PC-3 (cell line): ENCODE data around the gene IQGAP3. TPM values are rescaled to one million over a fixed set of nuclear protein-coding genes. Genes with fewer than 3 reads are reported as not detected.

Source experiments
- ATAC-seq: fragments of 200-7000 bp; cut with Tn5 transposase; 2 replicates; pipeline ENCODE4 v1.9.1; 2020; ENCODE audit warnings: mild to moderate bottlenecking, moderate library complexity
- BruUV-seq: library from RNA; stranded (reverse); fragments of 400-500 nt; replicated peaks from 2 replicates; lab custom pipeline; 2021; lab: Mats Ljungman, UMichigan
- CTCF ChIA-PET: fragments of 300-600 bp; sonication (Branson Sonifier 250); formaldehyde crosslinking; loops from one replicate; lab custom pipeline; 2022; ENCODE audit warnings: antibody characterized with exemption; lab: Charles Lee
- POLR2A ChIA-PET: fragments of 300-600 bp; sonication (Branson Sonifier 250); formaldehyde crosslinking; loops from one replicate; lab custom pipeline; 2022; ENCODE audit warnings: antibody characterized with exemption; ENCODE audit not compliant: unreplicated experiment; lab: Charles Lee
- DNase-seq: peaks from one replicate; pipeline ENCODE4 v3.0.0-alpha.2; 2015
- H2AFZ ChIP-seq: fragments of 300-600 bp; sonication (generic); 2 replicates; pipeline ENCODE4 v1.6.0; 2016; ENCODE audit warnings: antibody characterized with exemption, low read length
- H3F3A ChIP-seq: fragments of 300-600 bp; sonication (generic); one replicate; pipeline ENCODE4 v1.6.0; 2017; ENCODE audit warnings: antibody characterized with exemption, low read length, control low read depth, mild to moderate bottlenecking; ENCODE audit not compliant: unreplicated experiment
- H3K27ac ChIP-seq: fragments of 300-600 bp; sonication (generic); 2 replicates; pipeline ENCODE4 v1.5.1; 2016; ENCODE audit warnings: mild to moderate bottlenecking, low read length
- H3K27me3 ChIP-seq: fragments of 300-600 bp; sonication (generic); 2 replicates; pipeline ENCODE4 v1.6.1; 2016; ENCODE audit warnings: low read length, mixed read lengths
- H3K36me3 ChIP-seq: fragments of 300-600 bp; sonication (generic); 2 replicates; pipeline ENCODE4 v1.6.1; 2016; ENCODE audit warnings: low read depth, mixed run types, low read length, mixed read lengths
- H3K4me1 ChIP-seq: fragments of 300-600 bp; sonication (generic); 2 replicates; pipeline ENCODE4 v1.5.1; 2016; ENCODE audit warnings: low read length; ENCODE audit not compliant: insufficient read depth
- H3K4me2 ChIP-seq: fragments of 300-600 bp; sonication (generic); 2 replicates; pipeline ENCODE4 v1.6.0; 2016; ENCODE audit warnings: low read length
- H3K4me3 ChIP-seq: fragments of 300-600 bp; sonication (generic); 2 replicates; pipeline ENCODE4 v1.5.1; 2016; ENCODE audit warnings: mild to moderate bottlenecking, low read length, mixed read lengths
- H3K79me2 ChIP-seq: fragments of 300-600 bp; sonication (generic); 2 replicates; pipeline ENCODE4 v1.6.1; 2017; ENCODE audit warnings: low read length, mixed read lengths
- H3K9ac ChIP-seq: fragments of 300-600 bp; sonication (generic); 2 replicates; pipeline ENCODE4 v1.6.0; 2016; ENCODE audit warnings: mild to moderate bottlenecking, low read length
- H3K9me2 ChIP-seq: fragments of 300-600 bp; sonication (generic); replicated peaks from 2 replicates; pipeline ENCODE4 v1.6.1; 2016; ENCODE audit warnings: mixed run types, low read length, mixed read lengths
- H3K9me3 ChIP-seq: fragments of 300-600 bp; sonication (generic); 2 replicates; pipeline ENCODE4 v1.6.1; 2016; ENCODE audit warnings: low read length, mixed read lengths
- H4K20me1 ChIP-seq: fragments of 300-600 bp; sonication (generic); 2 replicates; pipeline ENCODE4 v1.6.1; 2016; ENCODE audit warnings: low read length, mixed read lengths
- EZH2 ChIP-seq: fragments of 300-600 bp; sonication (generic); IDR thresholded peaks from one replicate; pipeline ENCODE4 v1.6.1; 2017; ENCODE audit warnings: antibody characterized with exemption, mild to moderate bottlenecking, low read length; ENCODE audit not compliant: unreplicated experiment
- EZH2phosphoT487 ChIP-seq: fragments of 300-600 bp; sonication (generic); IDR thresholded peaks from 2 replicates; pipeline ENCODE4 v1.6.1; 2018; ENCODE audit warnings: mild to moderate bottlenecking, antibody characterized with exemption, low read length, borderline replicate concordance
- intact Hi-C: fragments of 100-400 bp; cut with micrococcal nuclease; formaldehyde crosslinking; loops from 2 replicates; pipeline ENCODE4 v1.9.0; 2023
- total RNA-seq: library from RNA; depleted of rRNA; stranded (reverse); fragments of >200 nt; gene quantifications from 2 replicates; pipeline ENCODE4 v1.2.3, GENCODE V29; 2014
- TF ChIP-seq, protein P1 (sequence below): fragments of 300-600 bp; sonication (generic); conservative IDR thresholded peaks from 2 replicates; pipeline ENCODE4 v1.5.1; 2017; ENCODE audit warnings: antibody characterized with exemption, low read depth, mild to moderate bottlenecking, low read length

The IQGAP3 gene
- total RNA-seq, 1 experiment from 2014 or later: 54.3 TPM

DNA sequence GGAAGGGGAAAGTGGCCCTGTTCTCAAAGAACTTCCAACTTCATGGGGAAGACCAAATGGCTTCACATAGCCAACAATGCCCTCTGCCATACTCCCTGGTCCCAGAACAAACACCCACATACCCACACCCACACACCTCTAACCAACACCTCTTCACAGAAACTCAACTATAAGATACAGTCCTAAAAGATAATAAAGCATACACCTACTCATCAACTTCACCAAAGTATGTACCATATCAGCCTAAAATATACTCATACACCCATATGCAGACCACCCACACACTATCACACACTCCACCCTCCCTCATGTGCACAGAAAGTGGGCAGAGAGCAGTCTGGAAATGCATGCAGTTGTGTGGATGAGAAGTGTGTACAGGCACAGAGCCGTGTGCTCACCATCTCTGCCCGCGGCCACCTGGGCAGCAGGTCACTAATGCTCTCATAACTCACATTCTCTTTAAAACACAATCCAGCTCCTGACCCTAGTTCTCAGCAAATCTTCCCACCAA, 27.7 kb downstream of the IQGAP3 start:
- Histone ChIP-seq H3K4me2 (no peak overlapping the region), H2AFZ (no peak overlapping the region), H3K9ac (no peak overlapping the region), H3K27me3 (no peaks in the 10 kb centered on the region), H3K27ac (no peak overlapping the region), H4K20me1 (no peaks in the 10 kb centered on the region), H3K9me2 (no peaks in the 10 kb centered on the region), H3K36me3 (peaks cover 77% of the 10 kb centered on the region), H3F3A (no peaks in the 10 kb centered on the region), H3K79me2 (no peaks in the 10 kb centered on the region), H3K9me3 (no peaks in the 10 kb centered on the region), H3K4me1 (0 out of 2 replicates have a peak, but pooled peaks cover 4% of the 10 kb centered on the region), H3K4me3 (no peak overlapping the region)
- ChIA-PET POLR2A (no interaction called here), CTCF (no interaction called here)
- ATAC-seq (no peak), DNase-seq (no peak)
- TF ChIP-seq, protein P1, sequence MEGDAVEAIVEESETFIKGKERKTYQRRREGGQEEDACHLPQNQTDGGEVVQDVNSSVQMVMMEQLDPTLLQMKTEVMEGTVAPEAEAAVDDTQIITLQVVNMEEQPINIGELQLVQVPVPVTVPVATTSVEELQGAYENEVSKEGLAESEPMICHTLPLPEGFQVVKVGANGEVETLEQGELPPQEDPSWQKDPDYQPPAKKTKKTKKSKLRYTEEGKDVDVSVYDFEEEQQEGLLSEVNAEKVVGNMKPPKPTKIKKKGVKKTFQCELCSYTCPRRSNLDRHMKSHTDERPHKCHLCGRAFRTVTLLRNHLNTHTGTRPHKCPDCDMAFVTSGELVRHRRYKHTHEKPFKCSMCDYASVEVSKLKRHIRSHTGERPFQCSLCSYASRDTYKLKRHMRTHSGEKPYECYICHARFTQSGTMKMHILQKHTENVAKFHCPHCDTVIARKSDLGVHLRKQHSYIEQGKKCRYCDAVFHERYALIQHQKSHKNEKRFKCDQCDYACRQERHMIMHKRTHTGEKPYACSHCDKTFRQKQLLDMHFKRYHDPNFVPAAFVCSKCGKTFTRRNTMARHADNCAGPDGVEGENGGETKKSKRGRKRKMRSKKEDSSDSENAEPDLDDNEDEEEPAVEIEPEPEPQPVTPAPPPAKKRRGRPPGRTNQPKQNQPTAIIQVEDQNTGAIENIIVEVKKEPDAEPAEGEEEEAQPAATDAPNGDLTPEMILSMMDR: no peak
- TF ChIP-seq EZH2phosphoT487: no peak
- no peak for TF ChIP-seq EZH2
- intact Hi-C loops: no loop called here
- no TSS peak for BruUV-seq

- peaks cover 79% of the 10 kb centered on the region for H3K36me3 ChIP-seq
- BruUV-seq: no TSS peak
Measured at GRCh38 chr1:156543066-156543465, 29.3 kb downstream of the IQGAP3 start.

GRCh38 chr1:156540955-156541354, 31.4 kb downstream of the IQGAP3 start:
- ATAC-seq (no peak), DNase-seq (no peak)
- Histone ChIP-seq H3K9me2 (no peaks in the 10 kb centered on the region), H3K4me2 (no peak overlapping the region), H3K4me3 (no peak overlapping the region), H3K4me1 (0 out of 2 replicates have a peak, but pooled peaks cover 4% of the 10 kb centered on the region), H4K20me1 (no peaks in the 10 kb centered on the region), H3K79me2 (no peaks in the 10 kb centered on the region), H3K27me3 (no peaks in the 10 kb centered on the region), H3K9ac (no peak overlapping the region), H2AFZ (no peak overlapping the region), H3K9me3 (no peaks in the 10 kb centered on the region), H3K36me3 (peaks cover 70% of the 10 kb centered on the region), H3K27ac (no peak overlapping the region), H3F3A (no peaks in the 10 kb centered on the region)
- POLR2A ChIA-PET: no interaction called here
- no TSS peak for BruUV-seq
- CTCF ChIA-PET: no interaction called here
- intact Hi-C loops: no loop called here
- TF ChIP-seq, protein P1: no peak
- no peak for TF ChIP-seq EZH2
- TF ChIP-seq EZH2phosphoT487: no peak

More at GRCh38 chr1:156543066-156543465, 29.3 kb downstream of the IQGAP3 start:
- peak; percentile 31 for ATAC-seq
- Histone ChIP-seq H3K27ac (no peak overlapping the region), H3F3A (no peaks in the 10 kb centered on the region), H4K20me1 (no peaks in the 10 kb centered on the region), H3K79me2 (no peaks in the 10 kb centered on the region), H3K9ac (no peak overlapping the region), H3K9me3 (no peaks in the 10 kb centered on the region), H3K4me3 (no peak overlapping the region), H2AFZ (no peak overlapping the region), H3K27me3 (no peaks in the 10 kb centered on the region), H3K9me2 (no peaks in the 10 kb centered on the region), H3K4me1 (0 out of 2 replicates have a peak, but pooled peaks cover 4% of the 10 kb centered on the region), H3K4me2 (no peak overlapping the region)
- TF ChIP-seq EZH2 (no peak), EZH2phosphoT487 (no peak)
- TF ChIP-seq, protein P1: no peak
- intact Hi-C loops: no loop called here
- CTCF ChIA-PET: no interaction called here
- POLR2A ChIA-PET: interaction anchor here (0.6 to 0.7 kb wide), 2 partner anchors 11 to 39 kb away, joined by 3 to 8 read pairs; no protein-coding TSS in a partner anchor
- peak; percentile 32 for DNase-seq
